GM12864 (cell line): ENCODE measurements around the gene C22orf42.
"Not testable (repeated sequence)": the region's sequence is repeated elsewhere in the genome, so short reads cannot be mapped to it uniquely, and the experiment has no call there.

Source experiments
- DNase-seq: peaks from one replicate; pipeline ENCODE4 v3.0.0-alpha.2; 2011; ENCODE audit warnings: low read depth
- H3K4me3 ChIP-seq: 2 replicates; pipeline ENCODE4 v1.5.1; 2011; ENCODE audit warnings: mild to moderate bottlenecking, low read depth, low read length, control low read depth
- TF ChIP-seq, protein P1 (sequence below): IDR thresholded peaks from 2 replicates; pipeline ENCODE4 v1.5.1; 2011; ENCODE audit warnings: low read depth, mild to moderate bottlenecking, moderate library complexity, low read length, control low read depth, inconsistent platforms; ENCODE audit errors: missing control alignments

C22orf42 gene

DNA sequence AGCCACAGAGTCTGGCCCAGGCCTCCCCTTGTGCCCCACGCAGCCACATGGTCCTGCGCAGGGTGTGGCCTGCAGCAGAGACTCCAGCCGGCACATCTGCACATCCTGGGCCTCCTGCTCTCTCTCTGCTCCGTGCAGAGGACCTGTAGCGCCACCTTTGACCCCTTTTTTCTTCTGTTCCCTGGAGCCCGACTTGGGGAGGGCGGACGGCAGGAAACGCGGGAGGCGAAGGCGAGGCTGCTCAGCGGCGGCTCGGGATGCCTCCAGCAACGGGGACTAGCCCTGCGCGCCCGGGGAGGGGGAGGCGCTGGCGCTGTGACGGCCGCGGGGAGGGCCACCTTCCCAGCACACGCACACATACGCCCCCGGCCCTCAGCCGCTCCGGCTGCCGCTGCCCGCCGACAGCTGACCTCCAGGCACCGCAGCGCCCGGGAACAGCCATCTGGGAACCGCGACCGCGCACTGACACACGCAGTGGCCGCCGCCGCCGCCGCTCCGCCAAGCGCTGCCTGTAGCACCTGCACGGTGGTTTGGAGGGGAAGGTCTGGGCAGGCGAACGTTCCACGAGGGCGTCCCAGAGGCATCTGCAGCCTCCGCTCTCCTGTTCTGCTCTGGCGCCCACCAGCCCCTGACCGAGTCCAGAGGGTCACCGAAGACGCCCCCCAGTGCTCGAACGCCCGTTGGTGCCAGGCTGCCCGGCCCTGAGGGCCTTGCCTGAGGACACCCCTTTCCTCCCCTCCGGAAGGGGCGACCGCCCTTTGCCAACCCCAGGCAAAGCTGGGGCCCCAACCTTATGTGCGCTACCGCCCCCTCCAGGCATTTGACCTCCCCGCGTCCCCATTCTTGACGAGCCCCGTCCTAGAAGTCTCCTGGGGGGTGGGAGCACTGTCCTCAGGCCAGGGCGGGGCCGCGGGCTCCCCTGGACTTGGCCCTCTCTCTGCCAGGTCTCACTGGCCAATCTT lies 16.9 kb upstream of the C22orf42 start:
- H3K4me3 ChIP-seq = no peak overlapping the region
- no peak for DNase-seq
- TF ChIP-seq, protein P1, sequence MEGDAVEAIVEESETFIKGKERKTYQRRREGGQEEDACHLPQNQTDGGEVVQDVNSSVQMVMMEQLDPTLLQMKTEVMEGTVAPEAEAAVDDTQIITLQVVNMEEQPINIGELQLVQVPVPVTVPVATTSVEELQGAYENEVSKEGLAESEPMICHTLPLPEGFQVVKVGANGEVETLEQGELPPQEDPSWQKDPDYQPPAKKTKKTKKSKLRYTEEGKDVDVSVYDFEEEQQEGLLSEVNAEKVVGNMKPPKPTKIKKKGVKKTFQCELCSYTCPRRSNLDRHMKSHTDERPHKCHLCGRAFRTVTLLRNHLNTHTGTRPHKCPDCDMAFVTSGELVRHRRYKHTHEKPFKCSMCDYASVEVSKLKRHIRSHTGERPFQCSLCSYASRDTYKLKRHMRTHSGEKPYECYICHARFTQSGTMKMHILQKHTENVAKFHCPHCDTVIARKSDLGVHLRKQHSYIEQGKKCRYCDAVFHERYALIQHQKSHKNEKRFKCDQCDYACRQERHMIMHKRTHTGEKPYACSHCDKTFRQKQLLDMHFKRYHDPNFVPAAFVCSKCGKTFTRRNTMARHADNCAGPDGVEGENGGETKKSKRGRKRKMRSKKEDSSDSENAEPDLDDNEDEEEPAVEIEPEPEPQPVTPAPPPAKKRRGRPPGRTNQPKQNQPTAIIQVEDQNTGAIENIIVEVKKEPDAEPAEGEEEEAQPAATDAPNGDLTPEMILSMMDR = no peak

DNA sequence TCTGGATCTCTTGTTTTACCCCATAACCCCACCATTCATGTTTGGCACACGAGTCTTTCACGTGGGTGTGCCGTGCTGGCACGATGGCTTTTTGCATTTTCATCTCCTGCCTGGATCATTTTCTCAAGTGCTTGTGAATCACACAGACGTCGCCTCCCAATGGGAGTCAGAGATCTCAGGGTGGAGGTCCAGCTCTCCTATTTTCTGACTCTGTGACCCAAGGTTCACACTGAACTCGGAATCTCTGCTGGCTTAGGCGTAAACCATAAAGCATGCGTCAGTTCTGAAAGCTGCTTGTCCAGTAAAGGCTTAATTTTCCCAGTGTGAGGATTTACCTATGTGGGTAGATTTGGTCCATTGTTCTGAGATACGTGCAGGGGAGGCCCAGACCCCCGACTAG lies 16.0 kb upstream of the C22orf42 start:
- TF ChIP-seq, protein P1 = no peak
- no peak for DNase-seq
- no peak overlapping the region for H3K4me3 ChIP-seq

GRCh38 chr22:32165681-32166080 lies 6.6 kb upstream of the C22orf42 start:
- no peak overlapping the region for H3K4me3 ChIP-seq
- DNase-seq = no peak
- TF ChIP-seq, protein P1 = no peak

GRCh38 chr22:32164075-32164860 lies 5.2 kb upstream of the C22orf42 start:
- H3K4me3 ChIP-seq = no peak overlapping the region
- no peak for DNase-seq
- TF ChIP-seq, protein P1 = no peak

DNA sequence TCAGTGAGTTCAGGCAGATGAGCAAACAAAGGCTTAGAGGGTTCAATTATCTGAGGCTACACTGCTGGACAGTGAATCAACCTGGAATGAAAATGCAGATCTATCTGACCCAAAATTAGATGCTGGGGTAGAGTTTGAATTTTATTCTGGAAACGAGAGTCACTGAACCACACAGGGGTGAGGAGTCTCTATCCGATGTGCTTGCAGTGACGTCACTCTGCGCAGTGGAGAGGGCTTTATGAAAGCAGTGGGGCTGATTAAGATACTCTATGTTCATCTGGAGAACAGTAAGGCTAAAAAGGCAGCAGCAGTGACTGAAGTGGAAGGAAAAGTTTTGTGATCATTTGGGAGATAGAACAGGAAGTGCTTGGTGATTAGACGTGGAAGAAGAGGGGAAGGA lies 1.3 kb upstream of the C22orf42 start:
- not testable (repeated sequence) for DNase-seq, H3K4me3 ChIP-seq

GRCh38 chr22:32157632-32158031 lies 1.5 kb downstream of the C22orf42 start:
- not testable (repeated sequence) for H3K4me3 ChIP-seq, DNase-seq

DNA sequence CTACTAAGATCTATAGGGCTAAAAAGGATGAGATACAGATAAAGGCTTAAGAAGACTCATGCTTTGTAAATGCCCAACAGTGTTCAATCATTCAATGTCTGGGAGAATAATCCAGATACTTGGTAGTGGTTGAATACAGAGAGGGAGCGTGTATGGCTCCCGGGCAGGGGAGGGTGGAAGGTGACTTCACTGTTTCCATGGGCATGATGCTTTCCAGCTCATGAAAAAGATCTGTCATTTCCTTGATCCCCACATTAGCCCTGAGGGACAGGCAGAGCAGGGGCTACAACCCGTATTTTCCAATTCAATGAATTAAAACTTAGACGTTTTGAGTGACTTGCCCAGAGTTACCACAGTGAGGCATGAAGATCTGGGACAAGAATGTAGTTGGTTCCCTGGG lies 4.4 kb downstream of the C22orf42 start:
- H3K4me3 ChIP-seq, DNase-seq: not testable (repeated sequence)

DNA sequence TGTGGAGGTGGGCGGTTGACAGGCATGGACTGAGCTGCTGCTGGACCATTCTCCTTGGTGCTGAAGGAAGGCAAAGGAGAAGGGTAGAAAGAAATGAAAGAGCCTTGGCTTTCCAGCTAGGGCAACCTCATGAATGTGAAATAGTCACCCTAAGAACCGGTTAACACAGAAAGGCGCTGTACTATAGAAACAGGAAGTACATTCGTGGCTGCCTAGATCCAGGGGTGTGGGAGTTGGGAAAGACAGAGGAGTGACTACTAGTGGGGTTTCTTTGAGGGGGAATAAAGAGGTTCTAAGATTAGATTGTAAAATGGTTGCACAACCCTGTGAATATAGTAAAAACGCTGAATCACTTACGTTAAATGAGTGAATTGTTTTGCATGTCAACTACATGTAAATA lies 7.5 kb downstream of the C22orf42 start:
- not testable (repeated sequence) for H3K4me3 ChIP-seq, DNase-seq

DNA sequence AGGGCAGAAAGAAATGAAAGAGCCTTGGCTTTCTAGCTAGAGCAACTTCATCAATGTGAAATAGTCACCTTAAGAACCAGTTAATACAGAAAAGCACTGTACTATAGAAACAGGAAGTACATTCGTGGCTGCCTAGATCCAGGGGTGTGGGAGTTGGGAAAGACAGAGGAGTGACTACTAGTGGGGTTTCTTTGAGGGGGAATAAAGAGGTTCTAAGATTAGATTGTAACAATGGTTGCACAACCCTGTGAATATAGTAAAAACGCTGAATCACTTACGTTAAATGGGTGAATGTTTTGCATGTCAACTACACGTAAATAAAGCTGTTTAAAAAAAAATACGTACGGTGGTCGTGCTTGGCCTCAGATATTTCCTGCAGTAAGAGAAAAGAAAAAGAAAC lies 8.5 kb downstream of the C22orf42 start:
- H3K4me3 ChIP-seq, DNase-seq: not testable (repeated sequence)

DNA sequence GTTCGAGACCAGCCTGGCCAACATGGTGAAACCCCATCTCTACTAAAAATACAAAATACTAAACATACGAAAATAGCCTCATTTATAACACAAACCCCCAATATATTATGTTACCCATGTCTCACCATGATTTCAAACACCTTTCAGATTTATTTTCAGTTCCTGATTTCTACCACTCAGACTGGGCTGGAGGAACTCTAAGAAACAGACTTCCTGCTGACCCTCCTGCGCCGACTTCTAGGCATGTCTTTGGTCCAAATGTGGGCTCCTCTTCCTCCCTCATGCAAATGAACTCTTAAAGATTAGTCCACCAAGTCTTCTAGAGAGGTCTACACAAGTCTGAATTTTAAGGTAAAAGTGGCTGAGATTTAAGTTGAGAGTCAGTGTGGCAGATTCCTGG lies 10.7 kb downstream of the C22orf42 start:
- H3K4me3 ChIP-seq, DNase-seq: not testable (repeated sequence)

DNA sequence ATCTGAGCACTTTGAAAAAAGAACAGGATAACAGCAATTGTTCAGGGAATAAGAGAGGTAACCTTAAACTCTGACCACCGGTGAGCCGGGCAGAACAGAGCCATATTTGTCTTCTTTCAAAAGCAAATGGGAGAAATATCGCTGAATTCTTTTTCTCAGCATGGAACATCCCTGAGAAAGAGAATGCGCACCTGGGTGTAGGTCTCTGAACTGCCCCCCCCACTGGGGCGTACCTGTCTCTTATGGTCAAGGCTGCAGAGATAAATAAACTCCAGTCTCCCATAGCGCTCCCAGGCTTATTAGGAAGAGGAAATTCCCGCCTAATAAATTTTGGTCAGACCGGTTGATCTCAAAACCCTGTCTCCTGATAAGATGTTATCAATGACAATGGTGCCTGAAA lies 12.0 kb downstream of the C22orf42 start:
- DNase-seq, H3K4me3 ChIP-seq: not testable (repeated sequence)
